ENCODE measurements around the gene TRIM66. TPM values are rescaled to one million over a fixed set of nuclear protein-coding genes. Genes with fewer than 3 reads are reported as not detected.
A peak's percentile ranks its signal among the peaks of the same experiment; 100 is the strongest.

Gene TRIM66
- total and polyA plus RNA-seq, 2 donors: 3.2 to 7.8 TPM

GRCh38 chr11:8593455-8593854 lies 89.0 kb downstream of the TRIM66 start:
- WGBS: 15% methylated on average over 7 of the region's 7 CpGs
- DNase-seq (ENCODE audit: extremely low spot score): no peak
- H3K27ac ChIP-seq (ENCODE audit: low read depth): no peak overlapping the region
- H3K36me3 ChIP-seq (ENCODE audit: insufficient read depth): no peaks in the 10 kb centered on the region
- peak overlapping the region; percentile 67 for H3K4me3 ChIP-seq (ENCODE audit: low read depth, low read length)
- no peaks in the 10 kb centered on the region for H3K4me1 ChIP-seq (ENCODE audit: insufficient read depth)

GRCh38 chr11:8587915-8588314 lies 94.5 kb downstream of the TRIM66 start:
- no peaks in the 10 kb centered on the region for H3K36me3 ChIP-seq (ENCODE audit: insufficient read depth)
- H3K27ac ChIP-seq (ENCODE audit: low read depth): no peak overlapping the region
- DNase-seq (ENCODE audit: extremely low spot score): no peak
- no peaks in the 10 kb centered on the region for H3K4me1 ChIP-seq (ENCODE audit: insufficient read depth)
- no peak overlapping the region for H3K4me3 ChIP-seq (ENCODE audit: low read depth, low read length)

- Histone ChIP-seq H3K27ac (ENCODE audit: low read depth) (no peak overlapping the region), H3K36me3 (ENCODE audit: insufficient read depth) (no peaks in the 10 kb centered on the region)
Measured at GRCh38 chr11:8586805-8587204, 95.7 kb downstream of the TRIM66 start.

GRCh38 chr11:8586184-8586583 lies 96.3 kb downstream of the TRIM66 start:
- no peak for DNase-seq (ENCODE audit: extremely low spot score)
- H3K4me1 ChIP-seq (ENCODE audit: insufficient read depth): no peaks in the 10 kb centered on the region
- no peak overlapping the region for H3K4me3 ChIP-seq (ENCODE audit: low read depth, low read length)
- no peak overlapping the region for H3K27ac ChIP-seq (ENCODE audit: low read depth)
- H3K36me3 ChIP-seq (ENCODE audit: insufficient read depth): no peaks in the 10 kb centered on the region
- WGBS: 92% methylated on average over 1 of the region's 1 CpG

More at GRCh38 chr11:8586805-8587204, 95.7 kb downstream of the TRIM66 start:
- no peak for DNase-seq (ENCODE audit: extremely low spot score)
- 83% methylated on average over 2 of the region's 2 CpGs for WGBS
- Histone ChIP-seq H3K4me1 (ENCODE audit: insufficient read depth) (no peaks in the 10 kb centered on the region), H3K4me3 (ENCODE audit: low read depth, low read length) (no peak overlapping the region)

- 61% methylated on average over 2 of the region's 2 CpGs for whole genome bisulfite sequencing
- Histone ChIP-seq H3K27ac (ENCODE audit: low read depth) (no peak overlapping the region), H3K4me1 (ENCODE audit: insufficient read depth) (no peaks in the 10 kb centered on the region), H3K36me3 (ENCODE audit: insufficient read depth) (no peaks in the 10 kb centered on the region), H3K4me3 (ENCODE audit: low read depth, low read length) (no peak overlapping the region)
- DNase-seq (ENCODE audit: extremely low spot score): no peak
Measured at GRCh38 chr11:8584511-8584910, 98.0 kb downstream of the TRIM66 start.

- H3K36me3 ChIP-seq (ENCODE audit: insufficient read depth): no peaks in the 10 kb centered on the region
- WGBS: 71% methylated on average over 1 of the region's 1 CpG
- no peak overlapping the region for H3K27ac ChIP-seq (ENCODE audit: low read depth)
- DNase-seq (ENCODE audit: extremely low spot score): no peak
- no peak overlapping the region for H3K4me3 ChIP-seq (ENCODE audit: low read depth, low read length)
- H3K4me1 ChIP-seq (ENCODE audit: insufficient read depth): no peaks in the 10 kb centered on the region
Measured at GRCh38 chr11:8584082-8584481, 98.4 kb downstream of the TRIM66 start.

GRCh38 chr11:8581300-8581699 lies 101.2 kb downstream of the TRIM66 start:
- Histone ChIP-seq H3K4me3 (ENCODE audit: low read depth, low read length) (no peak overlapping the region), H3K36me3 (ENCODE audit: insufficient read depth) (no peaks in the 10 kb centered on the region), H3K4me1 (ENCODE audit: insufficient read depth) (no peaks in the 10 kb centered on the region), H3K27ac (ENCODE audit: low read depth) (no peak overlapping the region)
- 87% methylated on average over 3 of the region's 3 CpGs for WGBS
- no peak for DNase-seq (ENCODE audit: extremely low spot score)

GRCh38 chr11:8577791-8578581 lies 104.5 kb downstream of the TRIM66 start:
- 99% methylated on average over 2 of the region's 2 CpGs for WGBS
- Histone ChIP-seq H3K27ac (ENCODE audit: low read depth) (no peak overlapping the region), H3K4me3 (ENCODE audit: low read depth, low read length) (no peak overlapping the region), H3K4me1 (ENCODE audit: insufficient read depth) (no peaks in the 10 kb centered on the region), H3K36me3 (ENCODE audit: insufficient read depth) (no peaks in the 10 kb centered on the region)
- no peak for DNase-seq (ENCODE audit: extremely low spot score)

GRCh38 chr11:8574798-8575197 lies 107.7 kb downstream of the TRIM66 start:
- Histone ChIP-seq H3K27ac (ENCODE audit: low read depth) (no peak overlapping the region), H3K4me3 (ENCODE audit: low read depth, low read length) (no peak overlapping the region), H3K36me3 (ENCODE audit: insufficient read depth) (no peaks in the 10 kb centered on the region), H3K4me1 (ENCODE audit: insufficient read depth) (no peaks in the 10 kb centered on the region)
- WGBS: 100% methylated on average over 1 of the region's 1 CpG
- DNase-seq (ENCODE audit: extremely low spot score): no peak

- H3K4me1 ChIP-seq (ENCODE audit: insufficient read depth): no peaks in the 10 kb centered on the region
- no peaks in the 10 kb centered on the region for H3K36me3 ChIP-seq (ENCODE audit: insufficient read depth)
- no peak overlapping the region for H3K4me3 ChIP-seq (ENCODE audit: low read depth, low read length)
- 82% methylated on average over 1 of the region's 1 CpG for WGBS
- DNase-seq (ENCODE audit: extremely low spot score): no peak
- H3K27ac ChIP-seq (ENCODE audit: low read depth): no peak overlapping the region
Measured at GRCh38 chr11:8573777-8574176, 108.7 kb downstream of the TRIM66 start.

- H3K4me3 ChIP-seq (ENCODE audit: low read depth, low read length): no peak overlapping the region
- no peak overlapping the region for H3K27ac ChIP-seq (ENCODE audit: low read depth)
- DNase-seq (ENCODE audit: extremely low spot score): no peak
- no peaks in the 10 kb centered on the region for H3K36me3 ChIP-seq (ENCODE audit: insufficient read depth)
- 70% methylated on average over 2 of the region's 2 CpGs for WGBS
- H3K4me1 ChIP-seq (ENCODE audit: insufficient read depth): no peaks in the 10 kb centered on the region
Measured at GRCh38 chr11:8567602-8568198, 114.8 kb downstream of the TRIM66 start.

- Histone ChIP-seq H3K4me3 (ENCODE audit: low read depth, low read length) (no peak overlapping the region), H3K27ac (ENCODE audit: low read depth) (no peak overlapping the region), H3K4me1 (ENCODE audit: insufficient read depth) (no peaks in the 10 kb centered on the region), H3K36me3 (ENCODE audit: insufficient read depth) (no peaks in the 10 kb centered on the region)
- 34% methylated on average over 5 of the region's 5 CpGs for WGBS
- peak; percentile 14 for DNase-seq (ENCODE audit: extremely low spot score)
Measured at GRCh38 chr11:8566613-8567210, 115.8 kb downstream of the TRIM66 start.

- H3K4me3 ChIP-seq (ENCODE audit: low read depth, low read length): no peak overlapping the region
- H3K36me3 ChIP-seq (ENCODE audit: insufficient read depth): no peaks in the 10 kb centered on the region
- H3K27ac ChIP-seq (ENCODE audit: low read depth): no peak overlapping the region
- 64% methylated on average over 2 of the region's 2 CpGs for WGBS
- no peaks in the 10 kb centered on the region for H3K4me1 ChIP-seq (ENCODE audit: insufficient read depth)
- no peak for DNase-seq (ENCODE audit: extremely low spot score)
Measured at GRCh38 chr11:8564526-8564925, 117.9 kb downstream of the TRIM66 start.

Data from urinary bladder (tissue), 4 donors.